Activated T-helper 1 cell treated with anti-CD3 and anti-CD28 coated beads, Interleukin-2, amount 50 U/mL, for 16 hours (primary cell): ENCODE results near the gene FGGY.

Source experiments
- DNase-seq, 2 donors: peaks; one replicate each; pipeline ENCODE4 v3.0.0-alpha.2; 2020; ENCODE audit warnings: low read depth in 1 of 2, low spot score in 1 of 2

Gene FGGY

GRCh38 chr1:59378621-59379370, 81.9 kb downstream of the FGGY start:
- DNase-seq, result no peak

- no peak for DNase-seq
Observed at GRCh38 chr1:59379371-59379728, 82.5 kb downstream of the FGGY start.

- DNase-seq, result no peak
Observed at GRCh38 chr1:59383963-59384362, 87.1 kb downstream of the FGGY start.

GRCh38 chr1:59384443-59384842, 87.5 kb downstream of the FGGY start:
- DNase-seq, result no peak

GRCh38 chr1:59388191-59388590, 91.3 kb downstream of the FGGY start:
- DNase-seq, result no peak

- DNase-seq, result no peak
Observed at GRCh38 chr1:59389847-59390246, 93.0 kb downstream of the FGGY start.

- no peak for DNase-seq
Observed at GRCh38 chr1:59390307-59390706, 93.4 kb downstream of the FGGY start.

- DNase-seq, result no peak
Observed at GRCh38 chr1:59391212-59392179, 94.6 kb downstream of the FGGY start.

- DNase-seq, result no peak
Observed at GRCh38 chr1:59393211-59394180, 96.6 kb downstream of the FGGY start.

- no peak for DNase-seq
Observed at GRCh38 chr1:59394706-59395425, 98.0 kb downstream of the FGGY start.

GRCh38 chr1:59396387-59396786, 99.5 kb downstream of the FGGY start:
- no peak for DNase-seq

GRCh38 chr1:59397139-59397858, 100.4 kb downstream of the FGGY start:
- DNase-seq, result no peak

GRCh38 chr1:59399642-59400041, 102.7 kb downstream of the FGGY start:
- DNase-seq, result no peak

GRCh38 chr1:59401581-59401980, 104.7 kb downstream of the FGGY start:
- no peak for DNase-seq

GRCh38 chr1:59404796-59405195, 107.9 kb downstream of the FGGY start:
- DNase-seq, result no peak

- no peak for DNase-seq
Observed at GRCh38 chr1:59406437-59407164, 109.7 kb downstream of the FGGY start.

GRCh38 chr1:59408608-59409240, 111.8 kb downstream of the FGGY start:
- no peak for DNase-seq

- DNase-seq, result no peak
Observed at GRCh38 chr1:59409549-59409948, 112.7 kb downstream of the FGGY start.

- no peak for DNase-seq
Observed at GRCh38 chr1:59409986-59410385, 113.1 kb downstream of the FGGY start.
